KMS-11 (cell line): Measurements from ENCODE around the gene CLMN.

Experiments
- H2AFZ ChIP-seq: fragments of 200-600 bp; sonication (generic); 2 replicates; pipeline ENCODE4 v1.6.1; 2016; ENCODE audit warnings: antibody characterized with exemption, mixed run types, low read depth
- H3K27ac ChIP-seq: fragments of 200-600 bp; sonication (generic); 2 replicates; pipeline ENCODE4 v1.6.1; 2016; ENCODE audit warnings: mild to moderate bottlenecking, mixed run types
- H3K27me3 ChIP-seq: fragments of 200-600 bp; sonication (generic); 2 replicates; pipeline ENCODE4 v1.6.1; 2017; ENCODE audit warnings: mild to moderate bottlenecking, low read depth, mixed run types, moderate library complexity; ENCODE audit not compliant: insufficient read depth
- H3K36me3 ChIP-seq: fragments of 200-600 bp; sonication (generic); 2 replicates; pipeline ENCODE4 v1.6.1; 2017; ENCODE audit warnings: mild to moderate bottlenecking, mixed run types; ENCODE audit not compliant: insufficient read depth
- H3K4me1 ChIP-seq: fragments of 200-600 bp; sonication (generic); 2 replicates; pipeline ENCODE4 v1.6.1; 2016; ENCODE audit warnings: mild to moderate bottlenecking, low read depth, mixed run types; ENCODE audit not compliant: poor library complexity, severe bottlenecking
- H3K4me2 ChIP-seq: fragments of 200-600 bp; sonication (generic); 2 replicates; pipeline ENCODE4 v1.7.0; 2016; ENCODE audit warnings: mild to moderate bottlenecking, mixed run types
- H3K4me3 ChIP-seq: fragments of 200-600 bp; sonication (generic); IDR thresholded peaks from 2 replicates; pipeline ENCODE4 v1.6.1; 2017; ENCODE audit warnings: low read depth, low read length, mixed read lengths; ENCODE audit not compliant: insufficient read depth
- H3K79me2 ChIP-seq: fragments of 200-600 bp; sonication (generic); 2 replicates; pipeline ENCODE4 v1.6.1; 2016; ENCODE audit warnings: low read depth, mixed run types; ENCODE audit not compliant: insufficient read depth
- H3K9ac ChIP-seq: fragments of 200-600 bp; sonication (generic); 2 replicates; pipeline ENCODE4 v1.6.1; 2016; ENCODE audit warnings: mild to moderate bottlenecking, mixed run types
- H4K20me1 ChIP-seq: fragments of 200-600 bp; sonication (generic); 2 replicates; pipeline ENCODE4 v1.6.1; 2016; ENCODE audit warnings: mild to moderate bottlenecking, mixed run types; ENCODE audit not compliant: insufficient read depth
- TF ChIP-seq, protein P1 (sequence below): fragments of 200-600 bp; sonication (generic); conservative IDR thresholded peaks from 2 replicates; pipeline ENCODE4 v1.6.1; 2017; ENCODE audit warnings: low read depth, mild to moderate bottlenecking, antibody characterized with exemption, low read length, moderate library complexity, mixed read lengths

Gene CLMN

DNA sequence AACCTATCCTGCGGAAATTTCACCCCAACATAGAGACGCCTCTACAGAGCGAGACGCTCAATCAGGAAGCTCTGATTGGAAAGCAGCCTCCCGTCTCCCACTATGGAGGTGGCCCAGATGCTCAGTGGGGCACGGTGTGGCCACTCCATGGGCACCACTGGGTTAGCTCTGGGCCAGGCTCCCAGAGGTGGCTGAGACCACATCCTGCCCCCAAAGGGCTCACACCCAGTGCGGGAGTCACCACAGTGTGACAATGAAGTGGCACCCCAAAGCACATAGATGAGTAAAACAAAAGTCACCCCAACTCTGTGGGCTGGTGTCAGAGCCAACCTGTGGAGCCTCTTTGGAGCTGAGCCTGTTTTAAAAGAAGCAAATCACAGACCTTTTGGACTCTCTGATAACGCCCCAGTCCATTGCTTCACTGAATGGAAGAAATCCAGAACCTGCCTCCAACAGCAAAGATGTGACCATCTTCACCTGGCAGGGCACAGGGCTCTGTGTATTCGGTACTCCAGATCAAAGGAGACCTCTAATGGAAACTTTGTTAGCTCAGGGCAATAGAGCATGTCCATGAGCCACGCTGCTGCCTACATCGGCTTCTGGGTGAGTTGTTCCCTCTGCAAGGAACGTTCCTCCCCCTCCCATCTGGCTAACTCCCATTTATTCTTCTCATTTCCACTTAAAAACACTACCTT is 19.6 kb downstream of the CLMN start:
- Histone ChIP-seq H3K79me2 (no peaks in the 10 kb centered on the region), H3K9ac (no peak overlapping the region)

DNA sequence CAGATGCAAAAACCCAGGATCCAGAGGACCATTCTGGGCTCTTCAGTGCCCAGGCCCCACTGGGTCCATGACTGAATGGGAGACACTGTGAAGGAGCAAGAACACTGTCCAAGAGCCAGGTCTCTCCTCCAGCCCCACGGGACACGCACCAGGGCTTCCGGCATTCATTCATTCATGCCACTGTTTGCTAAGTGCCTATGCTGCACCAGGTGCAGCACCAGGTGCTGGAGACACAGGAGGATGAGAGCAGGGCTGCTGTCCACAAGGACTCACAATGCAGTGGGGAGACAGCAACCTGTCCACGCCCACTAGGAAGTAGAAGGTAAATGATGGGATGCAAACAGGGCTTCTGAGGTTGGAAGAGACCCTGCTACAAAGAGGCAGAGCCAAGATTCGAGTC is 20.4 kb downstream of the CLMN start:
- no peak overlapping the region for H2AFZ ChIP-seq
- H3K36me3 ChIP-seq = no peaks in the 10 kb centered on the region
- H3K4me1 ChIP-seq = no peaks in the 10 kb centered on the region
- no peaks in the 10 kb centered on the region for H4K20me1 ChIP-seq
- H3K27me3 ChIP-seq = no peaks in the 10 kb centered on the region
- TF ChIP-seq, protein P1, sequence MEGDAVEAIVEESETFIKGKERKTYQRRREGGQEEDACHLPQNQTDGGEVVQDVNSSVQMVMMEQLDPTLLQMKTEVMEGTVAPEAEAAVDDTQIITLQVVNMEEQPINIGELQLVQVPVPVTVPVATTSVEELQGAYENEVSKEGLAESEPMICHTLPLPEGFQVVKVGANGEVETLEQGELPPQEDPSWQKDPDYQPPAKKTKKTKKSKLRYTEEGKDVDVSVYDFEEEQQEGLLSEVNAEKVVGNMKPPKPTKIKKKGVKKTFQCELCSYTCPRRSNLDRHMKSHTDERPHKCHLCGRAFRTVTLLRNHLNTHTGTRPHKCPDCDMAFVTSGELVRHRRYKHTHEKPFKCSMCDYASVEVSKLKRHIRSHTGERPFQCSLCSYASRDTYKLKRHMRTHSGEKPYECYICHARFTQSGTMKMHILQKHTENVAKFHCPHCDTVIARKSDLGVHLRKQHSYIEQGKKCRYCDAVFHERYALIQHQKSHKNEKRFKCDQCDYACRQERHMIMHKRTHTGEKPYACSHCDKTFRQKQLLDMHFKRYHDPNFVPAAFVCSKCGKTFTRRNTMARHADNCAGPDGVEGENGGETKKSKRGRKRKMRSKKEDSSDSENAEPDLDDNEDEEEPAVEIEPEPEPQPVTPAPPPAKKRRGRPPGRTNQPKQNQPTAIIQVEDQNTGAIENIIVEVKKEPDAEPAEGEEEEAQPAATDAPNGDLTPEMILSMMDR = no peak
- no peak overlapping the region for H3K4me2 ChIP-seq
- H3K27ac ChIP-seq = no peak overlapping the region
- H3K9ac ChIP-seq = no peak overlapping the region
- H3K79me2 ChIP-seq = no peaks in the 10 kb centered on the region
- H3K4me3 ChIP-seq = no peak overlapping the region

More for the DNA sequence above, 19.6 kb downstream of the CLMN start:
- Histone ChIP-seq H3K4me1 (no peaks in the 10 kb centered on the region), H3K27me3 (no peaks in the 10 kb centered on the region), H3K4me2 (no peak overlapping the region), H3K4me3 (no peak overlapping the region), H4K20me1 (no peaks in the 10 kb centered on the region), H2AFZ (no peak overlapping the region), H3K36me3 (no peaks in the 10 kb centered on the region), H3K27ac (no peak overlapping the region)
- TF ChIP-seq, protein P1 = no peak

DNA sequence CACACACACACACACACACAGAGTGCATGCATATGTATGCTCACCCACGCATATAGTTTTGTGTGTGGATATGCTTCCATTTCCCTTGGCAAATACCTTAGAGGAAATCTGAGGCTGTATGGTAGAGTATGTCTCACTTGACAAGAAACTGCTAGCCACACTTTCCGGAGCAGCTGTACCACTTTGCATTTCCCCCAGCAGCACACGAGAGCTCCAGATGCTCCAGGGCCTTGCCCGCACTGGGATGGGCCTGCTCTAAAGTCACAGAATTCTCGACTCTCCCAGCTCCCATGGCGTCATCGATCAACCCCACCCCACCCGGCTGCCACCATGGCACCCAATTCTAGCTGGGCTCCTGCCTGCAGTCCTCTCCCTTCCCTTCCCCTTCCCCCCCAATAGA is 21.9 kb downstream of the CLMN start:
- Histone ChIP-seq H3K4me2 (no peak overlapping the region), H3K4me1 (no peaks in the 10 kb centered on the region), H3K9ac (no peak overlapping the region), H3K79me2 (no peaks in the 10 kb centered on the region), H3K36me3 (no peaks in the 10 kb centered on the region), H3K27ac (no peak overlapping the region), H4K20me1 (no peaks in the 10 kb centered on the region), H2AFZ (no peak overlapping the region), H3K4me3 (no peak overlapping the region), H3K27me3 (no peaks in the 10 kb centered on the region)
- TF ChIP-seq, protein P1 = no peak

DNA sequence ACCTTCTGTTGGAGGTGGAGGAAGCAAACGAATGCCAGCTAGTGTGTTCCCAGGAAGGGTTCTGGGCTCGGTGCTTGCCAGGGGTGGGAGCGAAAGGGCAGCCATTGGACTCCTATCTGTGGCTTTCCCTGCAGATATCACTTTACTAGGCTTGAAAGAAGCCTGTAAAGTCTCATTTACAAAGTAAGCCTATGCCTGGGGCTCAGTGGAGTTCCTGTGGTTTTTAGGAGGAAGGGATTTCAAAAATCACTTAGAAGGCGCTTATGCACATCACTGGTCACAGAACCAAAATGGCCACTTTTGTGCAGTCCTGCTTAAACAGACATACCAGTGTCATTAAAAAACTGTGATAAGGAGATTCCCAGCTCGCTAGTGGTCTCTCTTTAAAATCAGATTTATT is 22.7 kb downstream of the CLMN start:
- Histone ChIP-seq H3K4me2 (no peak overlapping the region), H3K4me3 (no peak overlapping the region), H3K79me2 (no peaks in the 10 kb centered on the region)

More for the DNA sequence above, 22.7 kb downstream of the CLMN start:
- Histone ChIP-seq H2AFZ (no peak overlapping the region), H3K4me1 (no peaks in the 10 kb centered on the region), H3K27me3 (no peaks in the 10 kb centered on the region), H3K9ac (no peak overlapping the region), H3K36me3 (no peaks in the 10 kb centered on the region), H4K20me1 (no peaks in the 10 kb centered on the region), H3K27ac (no peak overlapping the region)
- TF ChIP-seq, protein P1 = no peak
